ENCODE data around the gene TANGO6.

- TF ChIP-seq CTCF (IDR thresholded peaks at IDR 0.05; ENCODE audit: borderline replicate concordance, extremely low read depth, low read length, poor library complexity, severe bottlenecking) (no peak), EZH2 (IDR thresholded peaks at IDR 0.05; ENCODE audit: borderline replicate concordance, low read depth, low read length, severe bottlenecking) (no peak)
Observed at GRCh38 chr16:68954911-68955635, 111.7 kb downstream of the TANGO6 start.

All from DND-41 (cell line).